ENCODE measurements around the gene CASQ2. TPM values are rescaled to one million over a fixed set of nuclear protein-coding genes. Genes with fewer than 3 reads are reported as not detected.

The CASQ2 gene
- total RNA-seq, 1 experiment from 2014 or later: not detected

DNA sequence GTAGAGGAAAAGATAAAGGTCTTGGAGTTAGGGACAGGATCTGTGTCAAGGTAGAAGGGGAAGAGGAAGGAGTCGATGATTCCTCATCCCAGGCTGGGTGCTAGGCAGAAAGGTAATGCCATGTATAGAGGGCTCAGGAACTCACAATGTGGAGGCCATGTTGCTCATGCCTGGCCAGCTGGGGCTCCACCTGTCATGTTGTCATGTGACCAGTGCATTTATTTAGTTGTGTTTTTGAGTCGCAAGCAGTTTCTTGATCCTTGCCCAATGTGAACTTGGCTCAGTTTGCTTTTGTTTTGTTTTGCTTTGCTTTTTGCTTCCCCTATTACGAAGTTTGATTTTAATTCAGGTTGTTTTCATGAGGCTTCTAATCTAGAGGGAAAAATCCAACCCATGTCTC lies 5.7 kb downstream of the CASQ2 start:
- Histone ChIP-seq H3K4me2 (ENCODE audit: low read length) (no peak overlapping the region), H3K4me1 (ENCODE audit: control insufficient read depth in 1 of 2, insufficient read depth in 2 of 2, low read length in 2 of 2) (peaks cover 0 to 5% of the 10 kb centered on the region in 2 experiments; a peak in 2 of 4 replicates), H3K36me3 (ENCODE audit: control insufficient read depth in 1 of 2, insufficient read depth in 2 of 2, low read length in 2 of 2) (no peaks in the 10 kb centered on the region), H3K4me3 (replicated peaks in 1 of 2; ENCODE audit: low read depth in 1 of 2, low read length in 2 of 2) (no peak overlapping the region), H3K79me2 (ENCODE audit: insufficient read depth, low read length) (no peaks in the 10 kb centered on the region), H3K9ac (ENCODE audit: low read length) (no peak overlapping the region), H3K9me3 (ENCODE audit: control insufficient read depth in 1 of 2, insufficient read depth in 1 of 2, low read depth in 1 of 2, low read length in 2 of 2) (no peaks in the 10 kb centered on the region), H3K9me2 (ENCODE audit: insufficient read depth) (no peaks in the 10 kb centered on the region), H3K27ac (ENCODE audit: low read depth, low read length) (no peak overlapping the region), H3K27me3 (ENCODE audit: insufficient read depth, low read length) (no peaks in the 10 kb centered on the region), H4K20me1 (ENCODE audit: insufficient read depth) (no peaks in the 10 kb centered on the region), H2AFZ (ENCODE audit: low read depth, low read length, poor library complexity, severe bottlenecking) (no peak overlapping the region)
- no peak for TF ChIP-seq SRF (IDR thresholded peaks at IDR 0.05; ENCODE audit: low read depth)
- no peak for TF ChIP-seq ELF1 (IDR thresholded peaks at IDR 0.05; ENCODE audit: borderline replicate concordance, low read depth)
- TF ChIP-seq, protein P1, sequence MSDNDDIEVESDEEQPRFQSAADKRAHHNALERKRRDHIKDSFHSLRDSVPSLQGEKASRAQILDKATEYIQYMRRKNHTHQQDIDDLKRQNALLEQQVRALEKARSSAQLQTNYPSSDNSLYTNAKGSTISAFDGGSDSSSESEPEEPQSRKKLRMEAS (IDR thresholded peaks at IDR 0.05): no peak
- no peak for TF ChIP-seq CBX3 (IDR thresholded peaks at IDR 0.05; ENCODE audit: low read depth)
- TF ChIP-seq SIN3A (IDR thresholded peaks at IDR 0.05; ENCODE audit: low read depth): no peak
- TF ChIP-seq RAD21 (IDR thresholded peaks at IDR 0.05; ENCODE audit: low read depth): no peak
- TF ChIP-seq ZNF274 (IDR thresholded peaks at IDR 0.05; ENCODE audit: low read depth, low read length): no peak
- no peak for TF ChIP-seq ZFX (IDR thresholded peaks at IDR 0.05)
- TF ChIP-seq, protein P2, sequence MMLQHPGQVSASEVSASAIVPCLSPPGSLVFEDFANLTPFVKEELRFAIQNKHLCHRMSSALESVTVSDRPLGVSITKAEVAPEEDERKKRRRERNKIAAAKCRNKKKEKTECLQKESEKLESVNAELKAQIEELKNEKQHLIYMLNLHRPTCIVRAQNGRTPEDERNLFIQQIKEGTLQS (IDR thresholded peaks at IDR 0.05): no peak
- TF ChIP-seq TCF7L2 (IDR thresholded peaks at IDR 0.05; ENCODE audit: borderline replicate concordance, extremely low read depth, insufficient read depth, insufficient read length): no peak
- TF ChIP-seq EZH2 (IDR thresholded peaks at IDR 0.05): no peak
- DNase-seq (ENCODE audit: low read depth, low spot score) (no peak), ATAC-seq (no peak)
- ChIA-PET POLR2A (no interaction called here), CTCF (interaction anchor here (0.9 kb wide), 1 partner anchor 155 kb away, joined by 3 read pairs; no protein-coding TSS in a partner anchor), RAD21 (ENCODE audit: low non-redundant PET in 1 of 2, low total read pairs in 2 of 2, uncharacterized antibody in 2 of 2, unreplicated experiment in 2 of 2) (interaction anchor here in 1 of 2 experiments (2.6 kb wide), 1 partner anchor 154 kb away, joined by 14 read pairs; no protein-coding TSS in a partner anchor)
- no TSS peak for BruUV-seq (replicated peaks)
- intact Hi-C loops (cut with micrococcal nuclease): loop anchor here (5.0 kb wide), 2 partner anchors 55 to 625 kb away; no protein-coding TSS in a partner anchor
